H1 (cell line): ENCODE measurements around the gene NCOA1. TPM values are rescaled to one million over a fixed set of nuclear protein-coding genes. Genes with fewer than 3 reads are reported as not detected.

Source experiments
- CTCF ChIA-PET: fragments of 300-600 bp; sonication (Branson Sonifier 250); formaldehyde crosslinking; loops from one replicate; lab custom pipeline; 2021; ENCODE audit not compliant: partially characterized antibody; lab: Charles Lee
- POLR2A ChIA-PET: fragments of 300-600 bp; sonication (Branson Sonifier 250); formaldehyde crosslinking; loops from one replicate; lab custom pipeline; 2021; ENCODE audit warnings: inconsistent platforms; ENCODE audit not compliant: partially characterized antibody; lab: Charles Lee
- DNase-seq, 2 experiments: peaks; one replicate each; pipeline versions ENCODE4 v3.0.0 to v3.0.0-alpha.2; 2010 to 2022; ENCODE audit warnings: low spot score in 2 of 2, low read depth in 1 of 2, mixed read lengths in 1 of 2
- FAIRE-seq: peaks from 2 replicates; lab custom pipeline; 2011; peaks lifted over from hg19 to GRCh38; lab: Jason Lieb, UNC
- H2AFZ ChIP-seq: 2 replicates; pipeline ENCODE4 v1.8.1; 2012; ENCODE audit warnings: low read length, inconsistent platforms
- H2AK5ac ChIP-seq: 2 replicates; pipeline ENCODE4 v1.6.1; 2013; ENCODE audit warnings: low read depth, low read length
- H2BK120ac ChIP-seq: replicated peaks from 2 replicates; pipeline ENCODE3; 2013; ENCODE audit warnings: low read depth, low read length, inconsistent platforms
- H2BK12ac ChIP-seq: 2 replicates; pipeline ENCODE4 v1.6.1; 2013; ENCODE audit warnings: low read depth, low read length
- H2BK15ac ChIP-seq: 2 replicates; pipeline ENCODE4 v1.6.1; 2013; ENCODE audit warnings: low read length
- H2BK20ac ChIP-seq: 2 replicates; pipeline ENCODE4 v1.6.1; 2013; ENCODE audit warnings: low read length
- H2BK5ac ChIP-seq: 2 replicates; pipeline ENCODE4 v1.6.1; 2013; ENCODE audit warnings: low read depth, low read length
- H3K14ac ChIP-seq: 2 replicates; pipeline ENCODE4 v1.6.1; 2013; ENCODE audit warnings: inconsistent platforms; ENCODE audit not compliant: insufficient read length
- H3K18ac ChIP-seq: 2 replicates; pipeline ENCODE4 v1.6.1; 2013; ENCODE audit warnings: low read length; ENCODE audit errors: extremely low read depth
- H3K23ac ChIP-seq: 2 replicates; pipeline ENCODE4 v1.6.1; 2013; ENCODE audit warnings: inconsistent platforms; ENCODE audit not compliant: insufficient read length
- H3K23me2 ChIP-seq: 2 replicates; pipeline ENCODE4 v1.6.1; 2013; ENCODE audit warnings: low read depth, low read length
- H3K27ac ChIP-seq: 2 replicates; pipeline ENCODE4 v1.6.1; 2011; ENCODE audit warnings: low read depth, low read length, inconsistent platforms
- H3K27me3 ChIP-seq, 4 experiments: replicated peaks in 1 of 4; 1 replicate in 1 of 4; 2 replicates in 3 of 4; pipeline versions ENCODE4 v1.6.1 to v1.8.1; 2011 to 2013; ENCODE audit warnings: low read length in 3 of 4, mild to moderate bottlenecking in 3 of 4, inconsistent platforms in 2 of 4, mixed read lengths in 2 of 4, moderate library complexity in 1 of 4; ENCODE audit not compliant: control insufficient read depth in 3 of 4, insufficient read depth in 3 of 4; ENCODE audit errors: extremely low read depth in 1 of 4
- H3K36me3 ChIP-seq, 4 experiments: 2 replicates each; pipeline versions ENCODE4 v1.6.1 to v1.8.1; 2011 to 2013; ENCODE audit warnings: mild to moderate bottlenecking in 4 of 4, low read length in 3 of 4, moderate library complexity in 2 of 4, control low read depth in 1 of 4, inconsistent platforms in 1 of 4; ENCODE audit not compliant: insufficient read depth in 4 of 4, control insufficient read depth in 2 of 4
- H3K4ac ChIP-seq: replicated peaks from 2 replicates; pipeline ENCODE3; 2013; ENCODE audit warnings: low read length, low read depth, mixed read lengths, inconsistent platforms; ENCODE audit not compliant: insufficient read length
- H3K4me1 ChIP-seq, 4 experiments: replicated peaks in 1 of 4; 1 replicate in 1 of 4; 2 replicates in 3 of 4; pipeline versions ENCODE4 v1.6.1 to v1.8.1; 2011 to 2013; ENCODE audit warnings: low read length in 3 of 4, inconsistent platforms in 2 of 4, mixed read lengths in 1 of 4; ENCODE audit not compliant: insufficient read depth in 4 of 4, control insufficient read depth in 3 of 4
- H3K4me2 ChIP-seq, 2 experiments: 2 replicates each; pipeline versions ENCODE4 v1.6.1 to v1.8.1; 2011 to 2013; ENCODE audit warnings: low read depth in 2 of 2, low read length in 2 of 2, control low read depth in 1 of 2, inconsistent platforms in 1 of 2, mild to moderate bottlenecking in 1 of 2; ENCODE audit not compliant: insufficient read depth in 1 of 2
- H3K4me3 ChIP-seq, 4 experiments: fragments of 200-600, 300-600 bp in 1 of 4; sonication (generic), shearing (Covaris generic), sonication (Bioruptor Twin) in 1 of 4; 2 replicates each; pipeline versions ENCODE4 v1.5.1 to v1.8.1; 2011 to 2016; ENCODE audit warnings: low read length in 4 of 4, low read depth in 3 of 4, control low read depth in 2 of 4, inconsistent platforms in 2 of 4, mild to moderate bottlenecking in 2 of 4, mixed read lengths in 1 of 4, moderate library complexity in 1 of 4; ENCODE audit not compliant: insufficient read depth in 2 of 4; ENCODE audit errors: extremely low read depth in 1 of 4
- H3K56ac ChIP-seq: replicated peaks from 2 replicates; pipeline ENCODE3; 2013; ENCODE audit warnings: low read depth, mild to moderate bottlenecking, mixed read lengths, low read length, inconsistent platforms; ENCODE audit not compliant: insufficient read length
- H3K79me1 ChIP-seq: 2 replicates; pipeline ENCODE4 v1.6.1; 2013; ENCODE audit warnings: low read depth, low read length, control low read depth
- H3K79me2 ChIP-seq, 2 experiments: 2 replicates each; pipeline versions ENCODE4 v1.6.1 to v1.8.1; 2012 to 2013; ENCODE audit warnings: low read length in 2 of 2, mild to moderate bottlenecking in 2 of 2, inconsistent platforms in 1 of 2; ENCODE audit not compliant: insufficient read depth in 2 of 2, control insufficient read depth in 1 of 2
- H3K9ac ChIP-seq, 4 experiments: replicated peaks in 1 of 4; 1 replicate in 1 of 4; 2 replicates in 3 of 4; pipeline versions ENCODE4 v1.6.1 to v1.8.1; 2011 to 2013; ENCODE audit warnings: low read depth in 3 of 4, low read length in 3 of 4, control low read depth in 2 of 4, mild to moderate bottlenecking in 2 of 4, moderate library complexity in 2 of 4, inconsistent platforms in 1 of 4; ENCODE audit errors: extremely low read depth in 1 of 4
- H3K9me3 ChIP-seq, 2 experiments: 2 replicates each; pipeline versions ENCODE4 v1.6.1 to v1.8.1; 2012 to 2013; ENCODE audit warnings: mild to moderate bottlenecking in 2 of 2, moderate library complexity in 2 of 2, control low read depth in 1 of 2, inconsistent platforms in 1 of 2, low read depth in 1 of 2, low read length in 1 of 2, mixed read lengths in 1 of 2; ENCODE audit not compliant: insufficient read depth in 2 of 2
- H4K20me1 ChIP-seq, 2 experiments: replicated peaks in 1 of 2; 2 replicates each; pipeline versions ENCODE3 to v1.8.1; 2011 to 2013; ENCODE audit warnings: inconsistent platforms in 2 of 2, low read length in 2 of 2, mild to moderate bottlenecking in 1 of 2; ENCODE audit not compliant: insufficient read depth in 2 of 2, control insufficient read depth in 1 of 2
- H4K5ac ChIP-seq: 2 replicates; pipeline ENCODE4 v1.6.1; 2013; ENCODE audit warnings: low read length, low read depth, mixed read lengths, inconsistent platforms; ENCODE audit not compliant: insufficient read length
- H4K8ac ChIP-seq: 2 replicates; pipeline ENCODE4 v1.8.0; 2013; ENCODE audit warnings: mild to moderate bottlenecking, moderate library complexity, low read length, inconsistent platforms; ENCODE audit not compliant: insufficient read depth; ENCODE audit errors: extremely low read depth
- H4K91ac ChIP-seq: replicated peaks from 2 replicates; pipeline ENCODE3; 2013; ENCODE audit warnings: low read length, mixed read lengths, inconsistent platforms; ENCODE audit not compliant: insufficient read length
- CBX5 ChIP-seq: fragments of 300-800, 300-1000 bp; sonication (generic); IDR thresholded peaks from 2 replicates; pipeline ENCODE4 v1.7.1; 2016; ENCODE audit warnings: antibody characterized with exemption, low read length, low read depth
- CBX8 ChIP-seq: fragments of 300-800, 300-1000 bp; sonication (generic); IDR thresholded peaks from 2 replicates; pipeline ENCODE4 v1.7.1; 2016; ENCODE audit warnings: low read depth, low read length, borderline replicate concordance
- CHD1 ChIP-seq: IDR thresholded peaks from 2 replicates; pipeline ENCODE4 v1.6.1; 2012; ENCODE audit warnings: low read depth, low read length, improper control_type of control experiment
- CREB1 ChIP-seq: IDR thresholded peaks from 2 replicates; pipeline ENCODE4 v1.6.1; 2012; ENCODE audit warnings: inconsistent platforms
- CTBP2 ChIP-seq: IDR thresholded peaks from 2 replicates; pipeline ENCODE4 v1.7.0; 2011; ENCODE audit warnings: borderline replicate concordance, mild to moderate bottlenecking, moderate library complexity, mixed read lengths, low read length; ENCODE audit not compliant: insufficient read depth, insufficient read length
- GTF2F1 ChIP-seq: IDR thresholded peaks from 2 replicates; pipeline ENCODE4 v1.6.1; 2012; ENCODE audit warnings: low read depth, low read length, improper control_type of control experiment, borderline replicate concordance
- KDM1A ChIP-seq: fragments of 200-600, 300-600 bp; sonication (generic); IDR thresholded peaks from 2 replicates; pipeline ENCODE4 v1.7.1; 2016; ENCODE audit warnings: mild to moderate bottlenecking, low read length, borderline replicate concordance
- POLR2A ChIP-seq, 2 experiments: IDR thresholded peaks; 1 replicate in 1 of 2; 2 replicates in 1 of 2; pipeline ENCODE4 v1.6.1; 2011; ENCODE audit warnings: low read depth in 2 of 2, low read length in 2 of 2, mild to moderate bottlenecking in 2 of 2; ENCODE audit errors: control extremely low read depth in 1 of 2
- RNF2 ChIP-seq: fragments of 200-900, 300-1000 bp; sonication (generic); IDR thresholded peaks from 2 replicates; pipeline ENCODE4 v1.7.1; 2016; ENCODE audit warnings: borderline replicate concordance, low read depth, mild to moderate bottlenecking, antibody characterized with exemption, low read length; ENCODE audit not compliant: poor library complexity, severe bottlenecking; ENCODE audit errors: missing control alignments
- SAP30 ChIP-seq: fragments of 300-600 bp; sonication (generic); IDR thresholded peaks from 2 replicates; pipeline ENCODE4 v1.7.1; 2012; ENCODE audit warnings: low read length, moderate library complexity, mild to moderate bottlenecking, inconsistent platforms; ENCODE audit not compliant: insufficient read depth, insufficient replicate concordance
- SIN3A ChIP-seq, 2 experiments: IDR thresholded peaks in 1 of 2; conservative IDR thresholded peaks in 1 of 2; 2 replicates each; pipeline ENCODE4 v1.6.1; 2011 to 2012; ENCODE audit warnings: low read length in 2 of 2, improper control_type of control experiment in 1 of 2, low read depth in 1 of 2, mild to moderate bottlenecking in 1 of 2
- SIRT6 ChIP-seq: IDR thresholded peaks from one replicate; pipeline ENCODE4 v1.7.1; 2012; ENCODE audit warnings: low read length, inconsistent platforms
- SIX5 ChIP-seq: IDR thresholded peaks from 2 replicates; pipeline ENCODE4 v1.6.1; 2011; ENCODE audit warnings: mild to moderate bottlenecking, low read depth, low read length
- SP1 ChIP-seq: IDR thresholded peaks from 2 replicates; pipeline ENCODE4 v1.6.1; 2011; ENCODE audit warnings: low read depth, low read length
- SP2 ChIP-seq: IDR thresholded peaks from 2 replicates; pipeline ENCODE4 v1.6.1; 2012; ENCODE audit warnings: mild to moderate bottlenecking, low read length, inconsistent platforms
- SUZ12 ChIP-seq: fragments of 200-600 bp; sonication (generic); IDR thresholded peaks from 2 replicates; pipeline ENCODE4 v1.6.1; 2012; ENCODE audit warnings: mild to moderate bottlenecking, inconsistent platforms, low read length, moderate library complexity, mixed read lengths
- WGBS, 2 experiments: shearing (Covaris generic) in 1 of 2; methylation state at CpG; one replicate each; pipeline versions ENCODE4 v1.1.6 to v1.1.7; 2013 to 2015; ENCODE audit warnings: low lambda C conversion rate in 2 of 2, mixed read lengths in 2 of 2, inconsistent platforms in 1 of 2, low coverage in 1 of 2, missing lambda C conversion rate in 1 of 2; ENCODE audit not compliant: insufficient replicate concordance in 2 of 2, insufficient coverage in 1 of 2, insufficient read length in 1 of 2; ENCODE audit errors: extremely low coverage in 1 of 2, missing lambda C conversion rate in 1 of 2; 5-methylcytosine and 5-hydroxymethylcytosine counted together
- polyA plus RNA-seq, 7 experiments: library from polyadenylated mRNA; depleted of rRNA in 3 of 7; stranded (reverse) in 5 of 7; unstranded in 2 of 7; fragments of >200 nt in 5 of 7; fragments of 200-250 nt in 2 of 7; gene quantifications; 1 replicate in 5 of 7; 2 replicates in 1 of 7; 4 replicates in 1 of 7; pipeline versions ENCODE4 v1.2.1 to v1.2.3, GENCODE V29; 2011 to 2013; ENCODE audit warnings: missing spikeins in 2 of 7, mixed read lengths in 2 of 7
- total RNA-seq: library from RNA; stranded (reverse); fragmentation: NEBNext Ultra II Directional; extraction: Animal tissue kit (Norgen Biotek cat#: 25700); gene quantifications from 2 replicates; pipeline ENCODE4 v1.2.1, GENCODE V29; 2021

The NCOA1 gene
- total and polyA plus RNA-seq, 2 of the 8 experiments (the other 6 are each of a cell fraction or from before 2014, with no cell fraction given) = 12.8 to 17.9 TPM

DNA sequence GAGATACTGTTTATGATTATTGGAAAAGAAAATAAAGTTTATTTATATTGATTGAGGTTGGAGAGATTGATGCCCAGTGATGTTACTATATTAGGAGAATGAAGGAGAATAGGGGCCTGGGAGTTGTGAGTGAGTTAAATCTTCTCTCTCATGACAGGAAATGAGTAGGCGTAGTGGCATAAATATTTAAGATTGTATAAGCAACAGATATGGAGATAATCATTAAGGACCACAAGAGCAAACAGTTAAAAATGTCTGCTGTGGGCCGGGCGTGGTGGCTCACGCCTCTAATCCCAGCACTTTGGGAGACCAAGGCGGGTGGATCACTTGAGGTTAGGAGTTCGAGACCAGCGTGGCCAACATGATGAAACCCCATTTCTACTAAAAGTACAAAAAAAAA, 239.4 kb downstream of the NCOA1 start:
- 87% methylated on average over 7 of the region's 7 CpGs; no CpG with 5 or more reads in 1 of the 2 experiments for WGBS, 2 experiments
- no peaks in the 10 kb centered on the region for H3K9me3 ChIP-seq
- H2BK120ac ChIP-seq = no peak overlapping the region
- no peak overlapping the region for H3K14ac ChIP-seq
- no peak overlapping the region for H3K18ac ChIP-seq
- H3K4ac ChIP-seq = no peak overlapping the region
- no peak overlapping the region for H2AK5ac ChIP-seq
- H2BK15ac ChIP-seq = no peak overlapping the region
- no peak overlapping the region for H3K4me2 ChIP-seq
- H2AFZ ChIP-seq = no peak overlapping the region
- H3K36me3 ChIP-seq = no peaks in the 10 kb centered on the region
- DNase-seq = no peak
- H3K23ac ChIP-seq = no peak overlapping the region
- no peak overlapping the region for H4K91ac ChIP-seq
- H2BK12ac ChIP-seq = no peak overlapping the region
- no peaks in the 10 kb centered on the region for H3K23me2 ChIP-seq
- FAIRE-seq = no peak
- H3K4me1 ChIP-seq = no peaks in the 10 kb centered on the region
- no peaks in the 10 kb centered on the region for H4K20me1 ChIP-seq
- H3K27ac ChIP-seq = no peak overlapping the region
- POLR2A ChIA-PET = no interaction called here
- no peaks in the 10 kb centered on the region for H3K27me3 ChIP-seq
- H3K9ac ChIP-seq = no peak overlapping the region
- no peaks in the 10 kb centered on the region for H3K79me2 ChIP-seq
- no peak overlapping the region for H3K4me3 ChIP-seq
- no peak overlapping the region for H2BK20ac ChIP-seq
- H4K8ac ChIP-seq = no peak overlapping the region
- no peak overlapping the region for H2BK5ac ChIP-seq
- no peak overlapping the region for H4K5ac ChIP-seq
- H3K56ac ChIP-seq = no peak overlapping the region
- H3K79me1 ChIP-seq = no peaks in the 10 kb centered on the region
- CTCF ChIA-PET = no interaction called here
- TF ChIP-seq KDM1A (no peak), SUZ12 (no peak), CREB1 (no peak), POLR2A (IDR thresholded peaks at IDR 0.05; ENCODE audit: control extremely low read depth in 1 of 2, low read depth in 2 of 2, low read length in 2 of 2) (no peak), SAP30 (no peak), CBX5 (no peak), RNF2 (no peak), SIRT6 (no peak), CBX8 (no peak), SIX5 (no peak), CTBP2 (no peak), SIN3A (conservative IDR thresholded peaks at IDR 0.05 in 1 of 2, IDR thresholded peaks at IDR 0.05 in 1 of 2; ENCODE audit: low read depth in 1 of 2, low read length in 2 of 2) (no peak), SP1 (no peak), GTF2F1 (no peak), SP2 (no peak), CHD1 (no peak)
